ENCODE data around the gene CES5A.
"Not testable (repeated sequence)": the region's sequence is repeated elsewhere in the genome, so short reads cannot be mapped to it uniquely, and the experiment has no call there.

The CES5A gene

GRCh38 chr16:55873122-55873521, 2.1 kb downstream of the CES5A start:
- in situ Hi-C loops (cut with HindIII; ENCODE audit: low pct_ligation_motif_present, low sequenced_read_pairs) = no loop called here
- Histone ChIP-seq H3K4me3 (ENCODE audit: low read depth, low read length) (no peak overlapping the region), H3K27ac (no peak overlapping the region), H3K27me3 (replicated peaks) (no peaks in the 10 kb centered on the region), H3K36me3 (replicated peaks) (no peaks in the 10 kb centered on the region)
- DNase-seq = no peak
- no peak for TF ChIP-seq CTCF (IDR thresholded peaks at IDR 0.05; ENCODE audit: low read depth, low read length, missing control alignments)

- H3K27me3 ChIP-seq (replicated peaks) = no peaks in the 10 kb centered on the region
- H3K36me3 ChIP-seq (replicated peaks) = no peaks in the 10 kb centered on the region
- no peak for TF ChIP-seq CTCF (IDR thresholded peaks at IDR 0.05; ENCODE audit: low read depth, low read length, missing control alignments)
- in situ Hi-C loops (cut with HindIII; ENCODE audit: low pct_ligation_motif_present, low sequenced_read_pairs) = no loop called here
- H3K27ac ChIP-seq = no peak overlapping the region
- H3K4me3 ChIP-seq (ENCODE audit: low read depth, low read length) = no peak overlapping the region
- DNase-seq = no peak
Measured at GRCh38 chr16:55872130-55872529, 3.0 kb downstream of the CES5A start.

- H3K27me3 ChIP-seq (replicated peaks) = no peaks in the 10 kb centered on the region
- TF ChIP-seq CTCF (IDR thresholded peaks at IDR 0.05; ENCODE audit: low read depth, low read length, missing control alignments) = no peak
- no peak overlapping the region for H3K4me3 ChIP-seq (ENCODE audit: low read depth, low read length)
- in situ Hi-C loops (cut with HindIII; ENCODE audit: low pct_ligation_motif_present, low sequenced_read_pairs) = no loop called here
- DNase-seq = no peak
- H3K27ac ChIP-seq = no peak overlapping the region
- no peaks in the 10 kb centered on the region for H3K36me3 ChIP-seq (replicated peaks)
Measured at GRCh38 chr16:55871411-55872038, 3.6 kb downstream of the CES5A start.

- H3K4me3 ChIP-seq (ENCODE audit: low read depth, low read length) = no peak overlapping the region
- no peak for TF ChIP-seq CTCF (IDR thresholded peaks at IDR 0.05; ENCODE audit: low read depth, low read length, missing control alignments)
- H3K27ac ChIP-seq = no peak overlapping the region
- in situ Hi-C loops (cut with HindIII; ENCODE audit: low pct_ligation_motif_present, low sequenced_read_pairs) = no loop called here
- no peak for DNase-seq
- no peaks in the 10 kb centered on the region for H3K27me3 ChIP-seq (replicated peaks)
- no peaks in the 10 kb centered on the region for H3K36me3 ChIP-seq (replicated peaks)
Measured at GRCh38 chr16:55868980-55869379, 6.2 kb downstream of the CES5A start.

- no peak for DNase-seq
- H3K36me3 ChIP-seq (replicated peaks) = no peaks in the 10 kb centered on the region
- no peak overlapping the region for H3K4me3 ChIP-seq (ENCODE audit: low read depth, low read length)
- TF ChIP-seq CTCF (IDR thresholded peaks at IDR 0.05; ENCODE audit: low read depth, low read length, missing control alignments) = no peak
- no peak overlapping the region for H3K27ac ChIP-seq
- in situ Hi-C loops (cut with HindIII; ENCODE audit: low pct_ligation_motif_present, low sequenced_read_pairs) = no loop called here
- H3K27me3 ChIP-seq (replicated peaks) = no peaks in the 10 kb centered on the region
Measured at GRCh38 chr16:55868137-55868536, 7.0 kb downstream of the CES5A start.

GRCh38 chr16:55861288-55861687, 13.9 kb downstream of the CES5A start:
- in situ Hi-C loops (cut with HindIII; ENCODE audit: low pct_ligation_motif_present, low sequenced_read_pairs) = no loop called here
- Histone ChIP-seq H3K4me3 (ENCODE audit: low read depth, low read length) (no peak overlapping the region), H3K27ac (no peak overlapping the region), H3K36me3 (replicated peaks) (no peaks in the 10 kb centered on the region), H3K27me3 (replicated peaks) (no peaks in the 10 kb centered on the region)
- no peak for TF ChIP-seq CTCF (IDR thresholded peaks at IDR 0.05; ENCODE audit: low read depth, low read length, missing control alignments)
- DNase-seq = no peak

GRCh38 chr16:55857650-55858049, 17.5 kb downstream of the CES5A start:
- in situ Hi-C loops (cut with HindIII; ENCODE audit: low pct_ligation_motif_present, low sequenced_read_pairs); H3K36me3 ChIP-seq (replicated peaks); H3K27me3 ChIP-seq (replicated peaks); H3K27ac ChIP-seq; DNase-seq; H3K4me3 ChIP-seq (ENCODE audit: low read depth, low read length): not testable (repeated sequence)
